HG02970 (cell line): ENCODE data around the gene EEF1AKMT4.

ENCODE experiments used
- ATAC-seq: cut with Tn5 transposase; IDR thresholded peaks from one replicate; pipeline ENCODE4 v1.9.1; 2021; ENCODE audit warnings: mild to moderate bottlenecking, moderate library complexity, moderate number of reproducible peaks; ENCODE audit not compliant: unreplicated experiment, low FRiP score

Gene EEF1AKMT4

DNA sequence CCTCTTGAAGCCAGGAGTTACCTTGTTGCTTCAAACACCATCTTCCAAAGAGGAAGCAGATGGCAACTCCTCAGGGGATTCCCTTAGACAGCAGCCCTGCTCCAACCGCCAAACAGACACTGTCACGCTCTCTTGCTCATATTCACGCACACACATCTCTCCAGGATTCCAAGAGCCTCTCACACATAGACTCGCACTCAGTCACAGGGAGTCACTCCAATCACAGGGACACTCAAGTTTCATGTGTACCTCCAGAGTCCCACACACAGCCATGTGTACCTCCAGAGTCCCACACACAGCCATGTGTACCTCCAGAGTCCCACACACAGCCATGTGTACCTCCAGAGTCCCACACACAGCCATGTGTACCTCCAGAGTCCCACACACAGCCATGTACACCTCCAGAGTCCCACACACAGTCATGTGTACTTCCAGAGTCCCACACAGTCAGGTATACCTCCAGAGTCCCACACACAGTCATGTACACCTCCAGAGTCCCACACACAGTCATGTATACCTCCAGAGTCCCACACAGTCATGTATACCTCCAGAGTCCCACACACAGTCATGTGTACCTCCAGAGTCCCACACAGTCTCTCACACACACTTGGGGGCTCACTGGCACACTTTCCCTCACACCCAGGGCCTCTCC lies 14.0 kb upstream of the EEF1AKMT4 start:
- ATAC-seq, result no peak

DNA sequence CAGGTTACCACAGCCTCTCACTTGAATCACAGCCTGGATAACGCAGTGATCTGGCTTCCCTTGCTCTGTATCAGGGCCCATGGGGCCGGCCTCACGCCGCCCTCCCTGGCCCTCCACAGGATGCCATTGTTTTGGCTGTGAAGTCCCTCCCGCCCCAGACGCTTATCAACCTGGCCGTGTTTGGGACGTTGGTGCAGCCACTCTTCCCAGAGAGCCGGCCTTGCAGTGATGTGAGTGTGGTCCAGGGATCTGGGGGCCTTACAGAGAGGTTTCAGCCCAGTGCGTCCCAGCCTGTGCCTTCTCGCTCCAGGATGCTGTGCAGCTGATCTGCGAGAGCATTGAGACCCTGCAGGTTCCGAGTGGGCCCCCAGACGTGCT lies 13.4 kb upstream of the EEF1AKMT4 start:
- ATAC-seq, result no peak

- no peak for ATAC-seq
Observed at GRCh38 chr3:184236636-184237035, 12.8 kb upstream of the EEF1AKMT4 start.

GRCh38 chr3:184237211-184237610 lies 12.3 kb upstream of the EEF1AKMT4 start:
- no peak for ATAC-seq

GRCh38 chr3:184237807-184238206 lies 11.7 kb upstream of the EEF1AKMT4 start:
- no peak for ATAC-seq

DNA sequence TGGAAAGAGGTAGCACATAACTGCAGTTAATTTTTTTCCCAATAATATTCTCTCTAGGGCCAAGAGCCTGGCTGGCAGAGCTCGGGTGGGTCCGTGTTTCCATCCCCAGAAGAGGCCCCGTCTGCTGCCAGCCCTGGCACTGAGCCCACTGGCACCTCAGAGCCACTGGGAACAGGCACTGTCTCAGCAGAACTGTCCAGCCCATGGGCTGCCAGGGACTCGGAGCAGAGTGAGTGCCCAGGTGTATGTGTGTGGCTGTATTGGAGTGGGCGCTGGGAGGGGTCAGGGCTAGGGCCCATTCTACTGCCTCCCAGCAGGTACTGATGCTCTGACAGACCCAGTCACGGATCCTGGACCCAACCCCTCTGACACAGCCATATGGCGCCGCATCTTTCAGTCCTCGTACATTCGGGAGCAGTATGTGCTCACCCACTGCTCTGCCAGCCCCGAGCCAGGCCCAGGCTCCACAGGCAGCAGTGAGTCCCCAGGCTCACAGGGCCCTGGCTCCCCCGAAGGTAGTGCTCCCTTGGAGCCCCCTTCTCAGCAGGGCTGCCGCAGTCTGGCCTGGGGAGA lies 11.1 kb upstream of the EEF1AKMT4 start:
- no peak for ATAC-seq

GRCh38 chr3:184239221-184239620 lies 10.3 kb upstream of the EEF1AKMT4 start:
- no peak for ATAC-seq

DNA sequence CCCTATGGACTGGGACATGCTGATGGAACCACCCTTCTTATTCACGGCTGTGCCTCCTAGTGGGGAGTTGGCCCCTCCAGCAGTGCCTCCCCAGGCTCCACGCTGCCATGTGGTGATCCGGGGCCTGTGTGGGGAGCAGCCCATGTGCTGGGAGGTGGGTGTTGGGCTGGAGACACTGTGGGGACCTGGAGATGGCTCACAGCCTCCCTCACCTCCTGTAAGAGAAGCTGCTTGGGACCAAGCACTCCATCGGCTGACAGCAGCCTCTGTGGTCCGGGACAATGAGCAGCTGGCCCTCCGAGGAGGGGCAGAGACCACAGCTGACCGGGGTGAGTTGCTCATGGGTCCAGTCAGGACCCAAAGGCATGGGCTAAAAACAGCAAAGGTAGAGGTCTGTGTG lies 9.8 kb upstream of the EEF1AKMT4 start:
- no peak for ATAC-seq

- no peak for ATAC-seq
Observed at GRCh38 chr3:184240384-184241140, 8.9 kb upstream of the EEF1AKMT4 start.

DNA sequence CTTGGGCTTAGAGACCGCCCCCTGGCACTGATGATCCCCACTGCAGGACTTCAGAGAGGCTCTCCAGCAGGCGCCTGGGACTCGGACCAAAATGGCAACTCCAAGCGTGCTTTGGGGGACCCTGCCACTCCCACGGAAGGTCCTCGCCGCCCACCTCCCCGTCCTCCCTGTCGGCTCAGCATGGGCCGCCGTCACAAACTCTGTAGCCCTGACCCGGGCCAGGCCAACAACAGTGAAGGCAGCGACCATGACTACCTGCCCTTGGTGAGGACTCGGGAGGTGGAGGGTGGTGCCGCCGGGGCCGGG lies 8.4 kb upstream of the EEF1AKMT4 start:
- no peak for ATAC-seq

DNA sequence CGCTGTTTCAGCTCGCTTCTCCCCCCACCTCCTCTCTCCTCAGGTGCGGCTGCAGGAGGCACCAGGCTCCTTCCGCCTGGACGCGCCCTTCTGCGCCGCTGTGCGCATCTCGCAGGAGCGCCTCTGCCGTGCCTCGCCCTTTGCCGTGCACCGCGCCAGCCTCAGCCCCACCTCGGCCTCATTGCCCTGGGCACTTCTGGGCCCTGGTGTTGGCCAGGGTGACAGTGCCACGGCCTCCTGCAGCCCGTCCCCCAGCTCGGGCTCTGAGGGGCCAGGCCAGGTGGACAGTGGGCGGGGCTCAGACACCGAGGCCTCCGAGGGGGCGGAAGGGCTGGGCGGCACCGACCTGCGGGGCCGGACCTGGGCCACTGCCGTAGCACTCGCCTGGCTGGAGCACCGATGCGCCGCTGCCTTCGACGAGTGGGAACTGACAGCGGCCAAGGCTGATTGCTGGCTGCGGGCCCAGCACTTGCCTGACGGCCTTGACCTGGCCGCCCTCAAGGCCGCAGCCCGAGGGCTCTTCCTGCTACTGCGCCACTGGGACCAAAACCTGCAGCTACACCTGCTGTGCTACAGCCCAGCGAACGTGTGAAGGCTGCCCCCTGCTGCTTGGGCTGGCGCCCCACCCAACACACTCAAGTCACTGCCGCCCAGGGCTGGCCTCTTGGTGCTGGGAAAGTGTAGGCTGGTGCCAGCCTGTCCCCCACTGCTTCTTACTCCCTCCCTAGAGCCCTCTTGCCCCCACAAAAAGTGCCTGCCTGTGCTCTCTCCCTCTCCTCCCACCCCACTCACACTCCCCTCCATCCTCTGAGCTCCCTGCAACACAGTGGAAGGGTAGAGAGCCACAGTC lies 7.8 kb upstream of the EEF1AKMT4 start:
- ATAC-seq, result no peak

DNA sequence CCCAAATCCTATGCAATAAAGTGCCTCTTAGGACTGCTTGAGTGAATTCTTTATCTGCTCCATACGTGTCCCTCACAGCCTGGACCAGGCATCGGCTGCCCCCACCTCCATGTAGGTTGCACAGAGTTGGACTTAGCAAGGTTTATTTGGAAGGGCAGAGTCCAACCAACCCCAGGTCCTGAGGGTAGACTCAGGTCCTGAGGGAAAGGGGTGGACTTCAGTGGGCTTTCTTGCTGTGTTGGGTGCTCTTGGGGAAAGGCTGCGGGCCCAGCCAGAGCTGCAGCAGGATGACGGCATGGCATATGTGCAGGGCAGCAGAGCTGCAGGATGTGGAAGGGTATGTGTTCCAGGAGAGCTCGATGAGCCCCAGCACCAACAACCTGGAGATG lies 7.2 kb upstream of the EEF1AKMT4 start:
- no peak for ATAC-seq

DNA sequence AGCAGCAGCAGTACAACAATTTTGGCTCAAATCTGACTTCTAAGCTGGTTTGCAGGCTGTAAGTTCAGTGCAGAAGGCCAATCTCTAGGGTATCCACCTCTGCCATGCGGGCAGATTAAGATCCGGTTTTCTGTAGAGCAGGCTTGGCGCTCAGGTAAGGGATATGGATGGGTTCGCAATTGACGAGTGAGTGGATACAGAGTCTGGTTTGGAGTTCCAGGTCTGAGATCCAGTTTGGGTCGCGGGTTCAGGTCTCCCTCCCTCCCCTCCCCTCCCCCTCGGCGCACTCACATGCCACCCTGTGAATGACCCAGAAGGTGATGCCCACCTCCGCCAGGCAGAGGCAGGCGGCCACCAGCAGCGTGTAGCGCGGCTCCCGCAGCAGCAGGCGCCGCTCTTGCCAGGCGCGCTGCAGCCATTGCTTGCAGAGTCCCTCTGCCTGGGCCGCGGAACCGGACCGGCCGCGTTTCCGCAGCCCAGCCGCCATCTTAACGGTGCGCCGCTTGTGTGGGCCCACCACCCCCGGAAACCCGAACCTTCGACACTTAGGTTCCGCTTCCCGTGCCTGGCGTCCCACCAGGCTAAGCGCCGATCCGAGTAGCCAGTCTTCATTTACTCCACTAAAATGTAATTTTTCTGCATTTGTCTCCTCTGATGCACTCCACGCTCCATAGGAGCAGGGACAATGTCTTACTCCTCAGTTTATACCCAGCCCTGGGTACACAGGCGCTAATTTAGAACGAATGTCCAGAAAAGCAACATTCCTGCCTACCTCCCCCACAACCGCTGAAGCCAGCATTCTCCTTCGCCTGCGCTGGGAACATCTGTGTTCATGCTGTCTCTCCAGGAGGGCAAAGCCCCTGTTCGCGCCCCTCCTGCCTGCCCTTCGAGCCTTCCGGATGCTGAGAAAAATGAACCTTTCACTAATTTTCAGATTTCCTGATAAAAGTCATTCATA lies 739 bp upstream of the EEF1AKMT4 start, which contains the start of gene ALG3:
Gene ALG3, minus strand, starts transcription at position 509 of the 958 bp plus-strand sequence. Its CDS starts 22 bp downstream, at position 487.
- peak; percentile 50 for ATAC-seq

DNA sequence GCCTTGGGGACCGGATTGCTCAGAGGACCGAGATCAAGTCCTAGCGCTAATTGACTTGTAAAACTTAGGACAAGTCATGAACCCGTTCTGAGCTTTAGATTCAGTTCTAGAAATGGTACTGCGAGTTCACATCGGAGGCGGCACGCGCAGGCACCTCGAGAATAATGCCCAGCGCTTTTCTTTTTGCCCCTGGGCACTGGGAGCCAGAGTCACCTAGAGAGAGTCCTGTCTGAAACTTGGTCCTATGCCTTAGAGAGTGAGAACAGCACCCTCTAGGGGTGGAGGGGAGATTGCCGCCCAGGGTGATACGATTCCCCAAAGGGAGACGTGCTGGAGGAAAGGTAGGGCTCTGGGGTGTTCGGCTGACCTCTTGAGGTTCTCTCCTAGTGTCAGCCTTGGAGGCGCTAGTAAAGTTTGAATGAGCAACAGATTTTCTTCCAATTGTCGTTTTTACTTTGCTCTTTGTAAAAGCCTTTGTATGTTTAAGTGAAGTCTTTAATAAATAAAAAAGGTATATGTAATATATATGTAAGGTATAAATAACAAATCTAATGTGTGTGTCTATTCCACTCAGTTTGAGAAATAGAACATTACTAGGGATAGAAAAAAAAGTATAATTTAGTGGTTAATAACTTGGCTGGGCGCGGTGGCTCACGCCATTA lies 826 bp downstream of the EEF1AKMT4 start:
- peak; percentile 41 for ATAC-seq

GRCh38 chr3:184255291-184256039 lies 6.0 kb downstream of the EEF1AKMT4 start:
- ATAC-seq, result no peak

DNA sequence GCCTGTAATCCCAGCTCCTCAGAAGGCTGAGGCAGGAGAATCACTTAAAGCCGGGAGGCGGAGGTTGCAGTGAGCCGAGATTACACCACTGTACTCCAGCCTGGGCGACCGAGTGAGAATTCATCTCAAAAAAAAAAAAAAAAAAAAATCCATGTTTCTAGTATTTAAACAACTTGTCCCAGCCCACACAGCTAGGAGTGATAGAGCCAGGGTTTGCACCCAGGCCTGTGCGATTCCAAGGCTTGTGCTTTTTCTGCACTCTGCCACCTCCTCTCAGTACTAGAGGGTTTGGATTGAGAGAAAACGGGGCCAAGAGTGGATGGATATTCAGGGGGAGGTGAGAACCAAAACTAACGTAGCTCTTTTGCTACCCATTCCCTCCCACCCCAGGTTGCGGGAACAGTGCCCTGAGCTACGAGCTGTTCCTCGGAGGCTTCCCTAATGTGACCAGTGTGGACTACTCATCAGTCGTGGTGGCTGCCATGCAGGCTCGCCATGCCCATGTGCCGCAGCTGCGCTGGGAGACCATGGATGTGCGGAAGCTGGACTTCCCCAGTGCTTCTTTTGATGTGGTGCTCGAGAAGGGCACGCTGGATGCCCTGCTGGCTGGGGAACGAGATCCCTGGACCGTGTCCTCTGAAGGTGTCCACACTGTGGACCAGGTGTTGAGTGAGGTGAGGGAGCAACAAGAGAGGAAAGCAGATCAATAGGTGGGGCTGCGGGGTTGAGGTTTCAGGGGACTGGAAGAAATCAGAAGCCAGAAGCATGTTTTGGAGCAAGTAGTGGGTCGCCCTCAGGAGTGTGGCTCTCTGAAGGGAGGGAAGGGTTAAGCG lies 7.8 kb downstream of the EEF1AKMT4 start:
- ATAC-seq, result no peak

GRCh38 chr3:184258926-184259325 lies 9.5 kb downstream of the EEF1AKMT4 start:
- ATAC-seq, result no peak

- no peak for ATAC-seq
Observed at GRCh38 chr3:184259396-184259877, 10.0 kb downstream of the EEF1AKMT4 start.
